Measurements from ENCODE around the gene PTPRN2.

The PTPRN2 gene

DNA sequence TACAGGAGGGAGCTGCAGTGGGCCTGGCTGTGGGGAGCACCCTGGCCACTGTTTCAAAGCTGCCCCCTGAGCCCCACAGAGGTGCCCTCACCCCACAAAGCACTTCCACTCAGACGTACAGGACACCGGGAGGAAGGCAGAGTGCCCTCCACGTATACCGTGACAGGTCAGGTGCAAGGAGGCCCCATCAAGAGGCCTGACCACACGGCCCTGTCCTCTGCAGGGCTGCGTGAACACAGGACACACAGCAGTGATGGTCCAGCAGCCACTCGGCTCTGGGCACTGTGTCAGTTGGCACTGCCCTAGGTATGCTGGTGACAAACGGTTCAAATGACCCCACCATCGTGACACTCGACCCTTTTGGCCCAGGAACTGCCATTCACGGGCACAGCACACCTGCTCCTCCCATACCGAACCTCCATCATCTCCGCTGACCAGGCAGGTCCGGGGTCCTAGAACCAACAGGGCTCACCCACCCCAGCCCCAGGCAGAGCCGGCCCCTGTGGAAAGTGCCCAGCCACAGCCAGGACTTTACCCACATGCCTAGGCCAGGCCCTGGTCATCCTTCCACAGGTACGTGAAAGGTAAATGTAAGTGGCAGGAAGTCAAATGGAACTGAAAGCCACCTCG is 560.9 kb downstream of the PTPRN2 start:
- DNase-seq (ENCODE audit: low spot score): no peak

DNA sequence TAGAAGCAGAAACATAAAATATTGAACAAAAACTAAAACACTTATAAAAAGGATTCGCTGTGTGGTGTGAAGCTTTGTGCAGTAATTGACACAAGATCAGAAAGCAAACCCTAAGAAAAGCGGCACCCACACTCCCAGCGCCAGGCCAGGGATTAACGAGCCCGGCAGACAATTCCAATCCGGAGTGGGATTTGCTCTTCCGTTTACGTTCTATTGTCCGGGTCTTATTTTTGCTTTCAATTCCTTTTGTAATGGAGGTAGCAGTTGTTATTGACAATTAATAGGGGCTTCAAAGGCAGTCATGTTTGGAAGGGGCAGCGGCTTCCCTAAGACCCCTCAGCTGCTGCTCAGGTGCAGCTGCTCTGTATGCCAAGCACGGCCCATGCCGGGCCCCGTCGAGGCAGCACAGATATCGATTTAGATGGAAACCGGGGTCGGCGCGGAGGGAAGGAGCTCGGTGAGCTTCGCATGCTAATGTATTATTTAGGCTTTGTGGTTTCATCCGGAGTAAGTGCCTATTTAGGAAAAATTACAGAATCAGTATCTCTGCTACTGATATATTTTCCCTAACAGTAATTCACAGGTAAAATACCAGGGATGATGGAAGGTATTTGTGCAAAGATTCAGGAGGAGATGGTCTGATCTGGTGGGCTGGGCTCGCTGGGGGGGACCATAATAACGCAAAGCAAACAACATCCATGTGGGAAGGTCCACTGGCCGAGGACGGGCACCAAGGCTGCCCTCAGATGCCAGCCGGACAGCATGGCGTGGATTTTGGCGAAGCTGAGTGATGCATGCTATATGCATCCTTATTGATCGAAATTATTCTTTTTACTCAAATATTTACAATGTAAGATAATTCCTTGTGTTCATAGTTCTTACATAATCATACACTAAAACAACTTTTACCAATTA is 561.7 kb downstream of the PTPRN2 start:
- DNase-seq (ENCODE audit: low spot score): no peak

DNA sequence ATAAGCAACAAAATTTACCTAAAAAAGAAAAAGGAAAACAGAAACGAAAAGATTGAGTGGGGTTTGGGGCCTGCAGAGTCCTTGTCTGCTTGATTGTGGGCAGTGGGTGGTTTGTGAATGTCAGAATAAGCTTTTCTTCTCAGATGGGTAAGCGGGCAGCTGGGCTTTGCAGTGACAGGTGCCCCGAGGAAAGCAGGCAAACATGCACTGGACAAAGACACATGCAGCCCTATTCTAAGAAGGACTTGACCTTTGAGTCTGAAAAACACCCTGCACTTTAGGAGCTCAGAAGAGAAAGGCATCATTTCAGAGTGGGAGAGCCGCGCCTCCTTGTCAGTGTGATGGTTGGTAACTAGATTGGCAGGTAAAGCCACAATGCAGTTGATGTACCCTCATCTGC is 562.7 kb downstream of the PTPRN2 start:
- DNase-seq (ENCODE audit: low spot score): no peak

DNA sequence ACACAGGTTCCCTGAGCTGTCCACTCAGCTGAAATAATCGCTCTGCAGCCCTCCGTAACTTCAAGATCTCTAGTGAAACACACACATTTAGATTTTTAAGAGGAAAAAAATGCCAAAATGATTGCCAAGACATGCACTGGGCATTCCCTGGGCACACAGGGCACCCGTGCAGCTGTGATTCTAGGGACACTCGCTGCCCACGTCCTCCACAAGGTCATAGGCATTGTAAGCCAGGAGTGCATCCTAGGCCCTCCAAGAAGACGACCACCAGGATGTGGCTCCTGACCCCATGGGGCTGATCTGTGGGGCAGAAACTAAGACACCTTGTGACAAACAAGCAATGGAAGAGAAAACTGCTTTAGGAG is 563.3 kb downstream of the PTPRN2 start:
- DNase-seq (ENCODE audit: low spot score): no peak

DNA sequence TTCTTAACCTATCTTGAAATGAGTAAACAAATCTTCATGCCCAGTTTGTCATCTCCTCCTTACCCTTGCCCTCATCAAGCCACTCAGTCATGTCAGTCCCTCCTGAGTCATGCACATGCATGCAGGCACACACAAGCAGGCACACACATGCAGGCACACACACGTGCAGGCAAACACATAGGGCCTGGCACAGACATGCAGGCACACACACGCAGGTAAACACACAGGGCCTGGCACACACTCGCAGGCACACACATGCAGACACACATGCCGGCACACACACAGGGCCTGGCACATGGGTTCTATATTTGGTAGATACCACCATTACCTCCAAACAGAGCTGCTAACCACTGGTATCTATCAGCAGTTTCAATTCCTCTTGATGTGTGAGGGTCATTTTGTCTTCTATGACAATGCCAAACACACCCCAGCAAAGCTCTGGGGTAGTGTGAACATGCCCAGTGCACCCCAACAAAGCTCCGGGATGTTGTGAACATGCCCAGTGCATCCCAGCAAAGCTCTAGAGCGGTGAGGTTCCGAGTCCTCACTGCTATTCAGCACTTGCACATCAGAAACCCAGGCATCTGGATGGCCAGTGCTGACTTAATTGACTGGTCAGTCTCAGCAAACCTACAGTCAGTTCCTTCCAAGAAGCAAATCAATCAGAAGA is 563.8 kb downstream of the PTPRN2 start:
- DNase-seq (ENCODE audit: low spot score): no peak

DNA sequence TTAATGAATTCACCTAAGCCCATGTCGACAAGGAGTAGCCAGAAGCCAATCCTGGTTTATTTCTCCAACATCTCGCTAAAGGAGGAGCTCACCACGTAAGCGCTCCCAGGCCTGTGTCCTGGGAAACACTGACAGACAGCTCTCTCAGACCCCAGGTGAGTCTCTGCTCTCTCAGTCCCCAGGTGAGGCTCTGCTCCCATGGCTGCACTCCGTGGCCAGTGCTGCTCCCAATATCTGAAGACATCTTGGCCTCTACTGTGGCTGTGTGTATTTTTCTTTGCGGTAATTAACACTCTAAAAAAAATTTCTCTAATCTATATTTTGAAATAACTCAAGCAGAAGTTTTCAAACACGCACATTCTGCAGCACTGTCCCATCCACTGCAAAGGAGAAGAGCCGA is 564.5 kb downstream of the PTPRN2 start:
- DNase-seq (ENCODE audit: low spot score): no peak

DNA sequence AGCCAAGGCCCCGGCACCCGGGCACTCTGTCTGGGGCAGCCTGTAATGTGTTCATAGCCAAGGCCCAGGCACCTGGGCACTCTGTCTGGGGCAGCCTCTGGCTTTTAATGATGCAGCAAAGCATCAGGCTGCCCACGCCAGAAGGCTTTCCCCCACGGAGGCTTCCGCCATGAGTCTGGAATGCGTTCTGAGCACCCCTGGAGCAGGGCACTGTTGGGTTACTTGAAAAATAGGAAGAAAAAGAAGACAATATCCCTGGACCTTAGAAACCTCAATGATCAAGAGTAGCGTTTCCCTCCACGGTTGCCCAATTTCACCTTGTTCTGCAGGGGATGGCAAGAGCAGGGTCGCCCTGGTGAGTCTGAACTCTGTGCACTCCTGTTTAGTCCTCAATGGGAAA is 565.0 kb downstream of the PTPRN2 start:
- DNase-seq (ENCODE audit: low spot score): no peak

DNA sequence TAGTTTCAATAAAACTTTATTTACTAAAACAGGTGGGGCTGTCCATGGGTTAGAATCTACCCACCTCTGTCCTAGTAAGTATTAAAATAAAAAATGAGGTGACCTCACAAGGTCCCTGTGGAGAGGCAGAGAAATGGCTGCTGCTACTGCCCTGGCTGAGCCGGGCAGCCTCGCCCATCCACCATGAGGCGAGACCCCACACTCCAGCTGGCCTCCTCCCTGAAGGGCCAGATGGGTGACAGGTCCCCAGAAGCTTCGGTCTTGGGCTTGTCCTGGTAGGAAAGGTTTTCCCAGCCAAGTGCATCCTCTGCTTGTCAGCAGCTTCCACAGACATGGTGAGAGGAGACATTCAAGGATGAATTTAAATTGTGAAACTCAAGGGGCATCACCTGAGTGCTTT is 565.8 kb downstream of the PTPRN2 start:
- DNase-seq (ENCODE audit: low spot score): no peak

DNA sequence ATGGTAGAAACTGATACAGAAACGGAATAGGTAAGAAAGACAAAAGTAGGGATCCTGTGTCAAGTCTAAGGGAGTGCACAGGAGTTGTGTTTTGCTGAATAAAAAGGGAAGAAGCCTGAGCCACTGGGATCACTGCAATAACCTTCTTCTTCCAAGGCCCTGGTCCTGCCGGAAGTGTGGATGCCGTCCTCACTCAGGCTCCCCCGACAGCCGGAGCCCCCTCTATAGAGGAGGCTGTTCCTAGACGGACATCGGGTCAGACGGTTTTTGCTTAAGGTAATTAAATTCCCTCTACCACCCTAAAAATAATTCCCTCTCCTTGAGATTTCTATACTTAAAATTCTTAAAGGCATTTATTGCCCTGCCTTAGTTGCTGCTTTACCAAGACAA is 566.9 kb downstream of the PTPRN2 start:
- DNase-seq (ENCODE audit: low spot score): no peak

DNA sequence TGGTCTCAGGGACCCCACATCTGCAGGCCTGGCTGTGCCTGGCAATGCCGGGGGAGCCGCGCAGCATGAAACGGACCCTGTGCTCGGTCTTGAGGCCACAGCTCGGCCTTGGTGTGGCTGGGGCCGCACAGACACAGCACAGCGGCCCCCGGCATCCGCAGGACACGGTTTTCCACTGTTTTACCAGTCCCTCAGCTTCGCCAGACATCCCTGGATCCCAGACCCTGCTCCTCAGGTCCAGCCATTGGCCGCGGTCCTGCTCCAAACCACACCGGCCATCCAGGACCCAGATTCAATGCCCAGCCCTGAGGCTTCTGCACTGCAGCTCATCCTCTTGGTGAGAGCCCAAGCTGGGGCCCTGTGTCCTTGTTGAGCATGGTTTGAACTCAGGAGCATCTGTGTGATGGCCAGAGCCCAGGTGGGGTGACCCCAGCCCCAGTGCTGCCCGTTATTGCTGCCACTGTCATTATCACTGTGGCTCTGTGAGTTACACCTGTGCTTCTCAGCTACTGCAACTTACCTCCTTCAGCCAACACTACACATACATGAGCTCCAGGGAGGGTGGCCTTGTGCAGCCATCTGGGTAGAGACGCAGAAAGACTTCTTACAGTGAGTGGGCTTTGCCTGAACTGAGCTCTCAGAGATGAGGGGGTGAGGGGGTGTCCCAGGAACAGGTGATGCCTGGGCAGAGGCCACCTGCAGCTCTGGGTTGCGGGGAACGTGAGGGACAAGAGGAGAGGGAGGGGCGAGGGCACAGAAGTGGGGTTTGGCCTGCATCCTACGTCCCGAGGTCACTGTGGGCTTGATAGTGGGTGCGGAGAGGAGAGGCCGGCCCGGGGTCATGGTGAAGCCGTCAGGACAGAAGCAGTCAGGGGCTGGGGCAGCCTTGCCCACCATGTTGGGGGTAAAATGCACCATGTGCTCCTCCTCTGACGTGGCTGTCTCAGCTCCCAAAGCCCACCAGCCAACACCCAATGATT is 567.6 kb downstream of the PTPRN2 start:
- DNase-seq (ENCODE audit: low spot score): no peak

DNA sequence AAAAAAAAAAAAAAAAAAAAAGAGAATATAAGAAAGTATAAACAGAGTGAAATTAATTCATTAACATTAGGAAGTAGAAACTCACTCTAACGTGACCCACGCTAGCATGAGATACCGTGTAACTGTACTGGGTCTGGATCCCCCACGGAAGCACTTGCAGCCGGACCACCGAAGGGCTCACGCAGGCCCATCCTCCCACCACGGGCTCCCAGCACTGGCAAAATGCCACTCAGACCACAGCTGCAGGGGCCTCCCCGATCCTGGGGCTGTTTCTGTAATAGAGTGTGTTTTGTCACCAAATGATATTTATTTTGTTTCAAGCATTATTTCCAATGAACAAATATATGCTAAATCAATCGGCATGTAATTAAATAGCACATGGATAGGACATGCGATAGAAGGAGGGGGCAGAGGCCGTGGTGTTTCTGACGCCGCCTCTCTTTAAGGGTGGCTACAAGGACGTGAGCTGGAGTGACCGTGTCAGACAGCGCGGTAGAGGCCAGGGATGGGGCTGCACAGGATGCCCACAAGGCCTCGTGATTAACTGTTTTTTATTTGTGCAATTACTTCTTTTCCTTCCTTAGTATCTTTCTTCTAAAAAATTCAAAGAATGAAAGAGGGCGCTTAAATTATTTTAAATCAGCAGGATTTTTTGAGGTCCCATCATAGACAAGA is 568.5 kb downstream of the PTPRN2 start:
- no peak for DNase-seq (ENCODE audit: low spot score)

DNA sequence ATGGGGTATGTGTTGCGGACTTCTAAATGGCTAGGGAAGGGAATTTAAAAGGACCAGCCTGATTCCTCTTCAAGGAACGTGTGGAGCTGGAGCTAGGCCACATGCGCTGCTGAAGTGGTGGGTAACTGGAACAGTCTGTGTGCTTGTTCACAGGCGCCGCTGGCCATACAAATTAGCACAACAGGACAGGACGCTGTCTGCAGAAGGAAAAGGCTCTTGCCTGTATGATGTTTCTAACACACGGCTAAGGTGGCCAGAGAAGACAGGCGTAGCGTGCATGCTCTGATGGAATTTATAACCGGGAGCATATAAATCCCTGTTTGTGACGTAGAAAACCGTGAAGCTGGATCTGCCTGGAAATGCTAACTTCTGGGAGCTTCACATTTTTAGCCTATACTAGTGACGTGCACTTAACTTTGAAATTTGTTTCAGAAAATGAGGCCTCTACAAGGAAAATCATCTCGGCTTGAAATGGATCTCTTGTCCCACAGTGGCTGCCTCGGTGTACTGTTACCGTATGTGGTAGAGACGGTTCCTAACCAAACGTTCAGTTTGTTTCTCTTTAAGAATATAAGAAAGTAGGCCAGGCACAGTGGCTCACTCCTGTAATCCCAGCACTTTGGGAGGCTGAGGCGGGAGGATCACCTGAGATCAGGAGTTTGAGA is 569.4 kb downstream of the PTPRN2 start:
- DNase-seq (ENCODE audit: low spot score): no peak

DNA sequence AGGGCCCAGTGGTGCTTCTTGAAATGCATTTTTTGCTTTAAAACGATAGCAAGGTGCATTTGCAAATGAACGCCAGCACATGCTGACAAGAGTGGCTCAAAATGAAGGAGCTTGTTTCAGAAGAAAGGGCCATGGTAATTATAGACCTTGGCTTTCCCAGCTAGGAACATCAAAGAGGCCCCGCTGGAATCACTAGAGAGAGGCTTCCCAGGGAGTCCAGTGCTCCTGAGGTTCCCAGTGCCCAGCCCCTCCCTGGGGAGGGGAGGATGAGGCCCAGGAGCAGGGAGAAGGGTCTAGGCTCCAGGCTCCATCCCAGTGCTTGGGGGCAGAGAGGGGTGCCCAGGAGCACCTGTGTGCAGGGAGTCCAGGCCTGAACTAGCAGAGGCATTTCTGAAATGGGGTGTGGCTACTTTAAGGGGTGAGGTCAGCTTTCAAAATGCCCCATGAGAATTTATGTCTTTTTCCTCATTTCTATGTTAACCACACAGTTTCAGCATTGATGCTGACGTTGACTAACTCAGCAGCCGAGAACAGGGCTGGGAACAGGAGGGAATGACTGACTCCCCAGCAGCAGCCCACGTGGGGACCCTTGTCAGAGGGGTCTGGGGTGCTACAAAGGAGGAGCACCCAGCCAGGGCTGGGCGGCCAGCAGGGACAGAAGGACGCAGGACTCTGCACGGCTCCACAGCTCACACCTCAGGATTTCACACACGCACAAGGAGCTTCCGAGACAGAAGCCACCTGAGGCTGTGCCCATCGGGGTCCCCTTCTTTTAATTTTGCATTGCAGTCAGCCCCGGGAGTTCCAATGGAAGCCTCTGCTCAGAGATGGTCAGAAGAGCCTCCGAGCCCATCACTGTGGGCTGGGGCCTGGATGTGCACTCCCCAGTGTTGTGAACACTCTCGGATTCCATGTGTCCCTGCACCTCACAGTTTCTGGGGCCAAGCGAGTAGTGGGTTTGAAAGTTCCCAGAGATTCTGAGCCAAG is 570.2 kb downstream of the PTPRN2 start:
- DNase-seq (ENCODE audit: low spot score): no peak

DNA sequence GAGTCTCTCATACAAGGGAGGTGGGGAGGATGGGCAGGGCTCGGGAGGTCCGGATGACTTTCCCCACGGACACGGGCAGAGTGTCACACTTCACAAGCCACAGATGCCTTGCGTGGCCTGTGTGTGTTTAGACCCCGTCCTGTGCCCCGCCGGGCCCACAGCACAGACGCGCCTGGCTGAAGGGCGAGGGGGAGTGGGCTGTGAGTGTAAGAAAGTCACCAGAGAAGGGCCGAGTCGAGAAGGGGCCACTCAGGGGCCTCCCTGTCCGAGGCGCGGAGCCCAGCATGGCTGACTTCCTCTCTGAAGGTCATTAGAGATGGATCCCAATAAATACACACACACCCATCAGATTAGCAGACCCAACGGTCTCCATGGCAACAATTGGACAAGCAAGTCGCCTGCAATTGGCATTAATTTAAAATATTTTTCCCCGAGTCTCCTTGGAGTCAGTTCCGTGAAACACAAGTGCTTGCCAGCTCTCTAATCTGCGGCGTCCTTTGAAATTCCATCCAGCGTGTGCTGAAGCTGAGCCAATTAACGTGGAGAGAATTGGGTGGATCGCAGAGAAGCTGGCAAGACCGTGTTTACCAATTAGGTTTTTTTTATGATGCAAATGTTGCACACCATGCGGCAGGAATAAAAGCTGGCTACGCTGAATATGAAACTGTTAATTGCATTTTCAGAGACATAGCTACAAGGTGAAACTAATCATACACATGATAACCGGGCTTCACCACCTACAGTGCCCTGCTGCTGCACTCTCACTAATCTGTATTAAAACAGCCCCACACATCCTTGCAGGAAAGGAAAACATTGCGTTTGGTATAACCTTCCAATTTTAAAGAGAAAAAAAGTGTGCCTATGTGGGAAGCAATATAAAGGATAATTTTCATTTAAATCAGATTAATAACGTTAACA is 571.2 kb downstream of the PTPRN2 start:
- DNase-seq (ENCODE audit: low spot score): peak; percentile 6

DNA sequence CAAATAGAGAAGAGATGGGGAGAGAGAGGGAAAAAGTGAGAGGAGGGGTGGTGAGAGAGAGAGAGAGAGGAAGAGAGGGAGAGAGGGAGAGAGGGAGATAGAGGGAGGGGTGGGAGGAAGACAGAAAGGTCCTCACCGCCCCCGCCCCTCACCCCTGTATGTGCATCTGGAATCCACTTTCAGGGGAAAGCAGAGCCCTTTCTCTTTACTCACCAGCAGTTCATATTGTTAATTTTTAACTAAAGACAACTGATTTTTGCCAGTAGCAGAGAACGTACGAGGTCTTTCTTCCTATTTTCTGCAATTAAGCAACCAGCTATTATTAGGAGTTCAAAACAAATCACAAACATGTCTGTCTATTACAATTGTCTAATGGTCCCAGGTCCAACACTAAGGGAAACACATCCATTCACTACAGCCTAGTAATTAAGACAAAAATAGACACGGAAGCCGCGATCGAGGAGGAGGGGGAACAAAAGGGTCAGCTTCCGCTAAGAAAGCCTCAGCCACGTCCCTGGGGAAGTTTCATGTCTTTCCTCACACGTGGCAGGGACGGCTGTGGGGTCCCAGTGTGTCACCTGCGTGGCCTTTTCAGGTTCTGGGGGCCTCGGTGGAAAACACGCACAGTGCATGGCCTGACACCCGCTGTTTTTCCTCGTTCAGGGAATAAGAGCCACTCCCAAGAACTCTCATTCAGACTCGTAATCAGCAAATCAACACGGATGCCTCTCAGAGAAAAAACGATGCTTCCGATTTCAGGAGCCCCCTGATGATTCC is 572.0 kb downstream of the PTPRN2 start:
- DNase-seq (ENCODE audit: low spot score): peak; percentile 9

DNA sequence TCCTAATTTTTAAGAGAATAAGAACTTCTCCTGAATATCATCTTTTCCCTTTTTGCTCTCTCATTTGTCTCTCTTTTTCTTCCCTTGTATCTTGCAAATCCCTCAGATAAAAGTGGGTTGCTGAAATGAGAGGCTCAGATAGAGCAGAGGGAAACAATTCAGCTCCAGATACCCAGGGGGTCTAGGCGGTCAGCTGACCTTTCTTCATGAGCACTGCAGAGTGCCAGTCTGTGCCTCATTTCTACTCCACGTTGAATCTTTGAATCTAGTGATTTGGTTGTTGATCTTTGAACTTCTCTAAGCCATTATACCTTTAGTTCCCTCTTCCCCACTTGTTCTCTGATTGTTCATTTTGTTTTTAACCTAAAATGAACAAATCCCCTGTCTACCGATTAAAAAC is 572.6 kb downstream of the PTPRN2 start:
- no peak for DNase-seq (ENCODE audit: low spot score)

DNA sequence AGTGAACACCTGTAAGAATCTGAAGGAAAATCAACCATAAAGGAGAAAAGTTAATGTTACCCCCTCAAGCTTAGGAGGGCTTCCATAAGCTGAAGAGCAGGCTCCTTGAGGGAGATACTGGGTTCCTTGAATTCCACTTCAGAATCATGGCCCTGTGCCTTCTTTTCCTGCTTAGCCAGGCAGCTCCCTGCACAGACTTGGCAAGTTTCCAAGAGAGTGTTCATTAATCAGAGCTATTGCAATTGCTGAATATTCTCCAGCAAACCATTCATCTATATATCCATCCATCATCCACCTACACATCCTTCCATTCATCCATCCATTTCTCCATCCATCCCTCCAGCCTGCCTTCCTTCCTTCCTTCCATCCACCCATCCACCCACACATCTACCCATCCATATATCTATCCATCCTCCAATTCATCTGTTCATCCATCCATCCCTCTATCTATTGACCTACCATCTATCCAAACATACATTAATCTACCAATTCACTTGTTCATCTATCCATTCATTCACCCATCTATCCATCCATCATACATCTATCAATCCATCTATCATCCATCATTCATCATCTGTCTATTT is 574.4 kb downstream of the PTPRN2 start:
- peak; percentile 8 for DNase-seq (ENCODE audit: low spot score)
